Measurements from ENCODE around the gene PSME1.
A peak's percentile ranks its signal among the peaks of the same experiment; 100 is the strongest.

DNA sequence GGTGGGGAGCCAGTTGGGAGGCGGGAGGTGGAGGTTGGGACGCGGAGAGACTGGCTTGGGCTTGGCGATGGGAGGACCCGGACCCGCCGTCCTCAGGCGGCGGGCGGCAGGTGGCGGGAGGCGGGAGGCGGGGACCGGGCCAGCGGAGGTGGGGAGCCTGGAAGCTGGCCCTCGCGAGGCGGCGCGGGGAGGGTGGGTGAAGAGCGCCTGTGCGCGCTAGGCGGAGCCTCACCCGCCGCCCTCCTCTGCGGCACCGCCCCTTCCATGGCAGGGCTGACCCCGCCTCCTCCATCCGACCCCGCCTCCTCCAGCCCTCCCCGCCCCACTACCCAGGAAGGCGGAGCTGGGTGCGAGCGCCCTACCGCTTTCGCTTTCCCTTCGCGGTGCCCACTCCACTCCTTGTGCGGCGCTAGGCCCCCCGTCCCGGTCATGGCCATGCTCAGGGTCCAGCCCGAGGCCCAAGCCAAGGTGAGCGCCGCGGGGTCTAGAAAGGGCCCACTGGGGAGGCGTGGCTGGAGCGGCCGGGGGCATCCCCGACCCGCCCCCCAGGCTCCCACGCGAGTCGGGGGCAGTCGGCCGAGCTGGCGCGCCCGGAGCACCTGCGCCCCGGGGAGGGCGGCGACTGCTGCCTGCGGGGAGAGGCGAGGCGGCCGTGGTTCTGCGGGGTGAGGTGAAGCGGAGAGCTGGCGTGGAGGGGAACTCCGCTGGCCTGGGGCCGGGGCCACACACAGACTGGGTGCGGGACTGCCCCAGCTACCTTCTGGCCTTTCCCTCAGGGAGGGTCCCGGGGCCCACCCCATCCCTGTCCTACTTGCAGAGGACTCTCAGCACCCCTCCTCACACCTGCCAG lies at the start of gene PSME1:
- TF ChIP-seq POLR2AphosphoS5 (IDR thresholded peaks at IDR 0.05) = peak; percentile 33
- TF ChIP-seq, protein P1, sequence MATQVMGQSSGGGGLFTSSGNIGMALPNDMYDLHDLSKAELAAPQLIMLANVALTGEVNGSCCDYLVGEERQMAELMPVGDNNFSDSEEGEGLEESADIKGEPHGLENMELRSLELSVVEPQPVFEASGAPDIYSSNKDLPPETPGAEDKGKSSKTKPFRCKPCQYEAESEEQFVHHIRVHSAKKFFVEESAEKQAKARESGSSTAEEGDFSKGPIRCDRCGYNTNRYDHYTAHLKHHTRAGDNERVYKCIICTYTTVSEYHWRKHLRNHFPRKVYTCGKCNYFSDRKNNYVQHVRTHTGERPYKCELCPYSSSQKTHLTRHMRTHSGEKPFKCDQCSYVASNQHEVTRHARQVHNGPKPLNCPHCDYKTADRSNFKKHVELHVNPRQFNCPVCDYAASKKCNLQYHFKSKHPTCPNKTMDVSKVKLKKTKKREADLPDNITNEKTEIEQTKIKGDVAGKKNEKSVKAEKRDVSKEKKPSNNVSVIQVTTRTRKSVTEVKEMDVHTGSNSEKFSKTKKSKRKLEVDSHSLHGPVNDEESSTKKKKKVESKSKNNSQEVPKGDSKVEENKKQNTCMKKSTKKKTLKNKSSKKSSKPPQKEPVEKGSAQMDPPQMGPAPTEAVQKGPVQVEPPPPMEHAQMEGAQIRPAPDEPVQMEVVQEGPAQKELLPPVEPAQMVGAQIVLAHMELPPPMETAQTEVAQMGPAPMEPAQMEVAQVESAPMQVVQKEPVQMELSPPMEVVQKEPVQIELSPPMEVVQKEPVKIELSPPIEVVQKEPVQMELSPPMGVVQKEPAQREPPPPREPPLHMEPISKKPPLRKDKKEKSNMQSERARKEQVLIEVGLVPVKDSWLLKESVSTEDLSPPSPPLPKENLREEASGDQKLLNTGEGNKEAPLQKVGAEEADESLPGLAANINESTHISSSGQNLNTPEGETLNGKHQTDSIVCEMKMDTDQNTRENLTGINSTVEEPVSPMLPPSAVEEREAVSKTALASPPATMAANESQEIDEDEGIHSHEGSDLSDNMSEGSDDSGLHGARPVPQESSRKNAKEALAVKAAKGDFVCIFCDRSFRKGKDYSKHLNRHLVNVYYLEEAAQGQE (IDR thresholded peaks at IDR 0.05; ENCODE audit: borderline replicate concordance) = peak; percentile 6
- peak; percentile 25 for TF ChIP-seq MXI1 (conservative IDR thresholded peaks at IDR 0.05; ENCODE audit: poor library complexity, severe bottlenecking)
- TF ChIP-seq, protein P2, sequence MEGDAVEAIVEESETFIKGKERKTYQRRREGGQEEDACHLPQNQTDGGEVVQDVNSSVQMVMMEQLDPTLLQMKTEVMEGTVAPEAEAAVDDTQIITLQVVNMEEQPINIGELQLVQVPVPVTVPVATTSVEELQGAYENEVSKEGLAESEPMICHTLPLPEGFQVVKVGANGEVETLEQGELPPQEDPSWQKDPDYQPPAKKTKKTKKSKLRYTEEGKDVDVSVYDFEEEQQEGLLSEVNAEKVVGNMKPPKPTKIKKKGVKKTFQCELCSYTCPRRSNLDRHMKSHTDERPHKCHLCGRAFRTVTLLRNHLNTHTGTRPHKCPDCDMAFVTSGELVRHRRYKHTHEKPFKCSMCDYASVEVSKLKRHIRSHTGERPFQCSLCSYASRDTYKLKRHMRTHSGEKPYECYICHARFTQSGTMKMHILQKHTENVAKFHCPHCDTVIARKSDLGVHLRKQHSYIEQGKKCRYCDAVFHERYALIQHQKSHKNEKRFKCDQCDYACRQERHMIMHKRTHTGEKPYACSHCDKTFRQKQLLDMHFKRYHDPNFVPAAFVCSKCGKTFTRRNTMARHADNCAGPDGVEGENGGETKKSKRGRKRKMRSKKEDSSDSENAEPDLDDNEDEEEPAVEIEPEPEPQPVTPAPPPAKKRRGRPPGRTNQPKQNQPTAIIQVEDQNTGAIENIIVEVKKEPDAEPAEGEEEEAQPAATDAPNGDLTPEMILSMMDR (IDR thresholded peaks at IDR 0.05; ENCODE audit: poor library complexity, severe bottlenecking) = no peak
- TF ChIP-seq TAF1 (IDR thresholded peaks at IDR 0.05; ENCODE audit: low read depth) = no peak
- TF ChIP-seq SMC3 (conservative IDR thresholded peaks at IDR 0.05; ENCODE audit: poor library complexity) = no peak

All from neural cell (in vitro differentiated cells).